CD4-positive, alpha-beta T cell (primary cell): ENCODE data around the gene FZR1. TPM values are rescaled to one million over a fixed set of nuclear protein-coding genes. Genes with fewer than 3 reads are reported as not detected.
A peak's percentile ranks its signal among the peaks of the same experiment; 100 is the strongest.

ENCODE experiments used
- ATAC-seq: fragments of 200-7000 bp; cut with Tn5 transposase; one replicate; pipeline ENCODE4 v1.10.0; 2022; ENCODE audit warnings: mild to moderate bottlenecking; ENCODE audit not compliant: poor library complexity
- CTCF ChIA-PET: fragments of 350-600 bp; sonication (Branson Sonifier 250); formaldehyde crosslinking; loops from one replicate; lab custom pipeline; 2021; ENCODE audit warnings: antibody characterized with exemption, inconsistent platforms; lab: Charles Lee
- POLR2A ChIA-PET: fragments of 350-600 bp; sonication (Branson Sonifier 250); formaldehyde crosslinking; loops from one replicate; lab custom pipeline; 2021; ENCODE audit warnings: antibody characterized with exemption, inconsistent platforms; lab: Charles Lee
- DNase-seq, 14 experiments: peaks; one replicate each; pipeline ENCODE4 v3.0.0-alpha.2; 2013 to 2020; ENCODE audit warnings: mixed read lengths in 2 of 14
- H3K27ac ChIP-seq, 2 donors: one replicate each; pipeline versions ENCODE4 v1.5.1 to v1.7.0; 2013; ENCODE audit warnings: low read length in 2 of 2, low read depth in 1 of 2, mild to moderate bottlenecking in 1 of 2
- H3K27me3 ChIP-seq, 2 experiments: 1 replicate in 1 of 2; 2 replicates in 1 of 2; pipeline versions ENCODE4 v1.6.1 to v1.7.0; 2013; ENCODE audit warnings: low read length in 2 of 2, control low read depth in 1 of 2, mild to moderate bottlenecking in 1 of 2, moderate library complexity in 1 of 2; ENCODE audit not compliant: insufficient read depth in 2 of 2, control insufficient read depth in 1 of 2
- H3K36me3 ChIP-seq: one replicate; pipeline ENCODE4 v1.6.1; 2013; ENCODE audit warnings: low read length, control low read depth; ENCODE audit not compliant: insufficient read depth
- H3K4me1 ChIP-seq: one replicate; pipeline ENCODE4 v1.6.1; 2013; ENCODE audit warnings: low read length, control low read depth; ENCODE audit not compliant: insufficient read depth
- H3K4me3 ChIP-seq: one replicate; pipeline ENCODE4 v1.5.1; 2013; ENCODE audit warnings: mild to moderate bottlenecking, low read length, moderate library complexity
- H3K9me3 ChIP-seq, 2 experiments: 1 replicate in 1 of 2; 2 replicates in 1 of 2; pipeline versions ENCODE4 v1.6.1 to v1.7.0; 2013; ENCODE audit warnings: low read length in 2 of 2, mild to moderate bottlenecking in 2 of 2, control low read depth in 1 of 2, moderate library complexity in 1 of 2; ENCODE audit not compliant: control insufficient read depth in 1 of 2, insufficient read depth in 1 of 2
- H3K27ac Mint-ChIP-seq: one replicate; pipeline ENCODE4 v1.8.0; 2020; ENCODE audit warnings: mixed read lengths
- H3K27me3 Mint-ChIP-seq: one replicate; pipeline ENCODE4 v1.8.0; 2021; ENCODE audit warnings: mixed read lengths
- H3K36me3 Mint-ChIP-seq: one replicate; pipeline ENCODE4 v1.8.0; 2021; ENCODE audit warnings: low read depth, mixed read lengths
- H3K4me1 Mint-ChIP-seq: one replicate; pipeline ENCODE4 v1.8.0; 2021; ENCODE audit warnings: low read depth, mixed read lengths
- H3K4me3 Mint-ChIP-seq: one replicate; pipeline ENCODE4 v1.8.0; 2020; ENCODE audit warnings: mild to moderate bottlenecking, mixed read lengths
- H3K9me3 Mint-ChIP-seq: one replicate; pipeline ENCODE4 v1.8.0; 2020; ENCODE audit warnings: mixed read lengths
- CTCF ChIP-seq: fragments of 200-600 bp; IDR thresholded peaks from one replicate; pipeline ENCODE4 v1.8.0; 2022; ENCODE audit warnings: antibody characterized with exemption, mild to moderate bottlenecking
- intact Hi-C, 2 experiments: fragments of 100-400 bp; cut with DNase I in 1 of 2; cut with micrococcal nuclease in 1 of 2; formaldehyde crosslinking; loops; one replicate each; pipeline versions ENCODE4 v1.15.1 to v1.9.0; 2023 to 2025; cut with DNase I, micrococcal nuclease
- total RNA-seq, 174 experiments: library from RNA in 2 of 174; stranded (reverse) in 2 of 174; gene quantifications; one replicate each; pipeline ENCODE4 v1.2.3 and lab custom pipeline; 2021 to 2026

Gene FZR1
- total RNA-seq, 2 experiments from 2014 or later = 109 to 116 TPM

- POLR2A ChIA-PET = no interaction called here
- Histone ChIP-seq H3K9me3 (peaks cover 0 to 10% of the 10 kb centered on the region in 2 experiments), H3K36me3 (peaks cover 52% of the 10 kb centered on the region), H3K27me3 (no peaks in the 10 kb centered on the region), H3K4me3 (no peak overlapping the region), H3K27ac (no peak overlapping the region), H3K4me1 (no peaks in the 10 kb centered on the region)
- no peak for ATAC-seq
- intact Hi-C loops = no loop called here
- Mint-ChIP-seq H3K4me1 (no peaks in the 10 kb centered on the region), H3K36me3 (peaks cover 56% of the 10 kb centered on the region), H3K27me3 (no peaks in the 10 kb centered on the region), H3K4me3 (no peak overlapping the region), H3K9me3 (no peaks in the 10 kb centered on the region), H3K27ac (no peak overlapping the region)
- DNase-seq = no peak
- no peak for TF ChIP-seq CTCF
- CTCF ChIA-PET = no interaction called here
Observed at GRCh38 chr19:3535563-3535965, 29.5 kb downstream of the FZR1 start.

GRCh38 chr19:3535981-3536380 is 29.9 kb downstream of the FZR1 start:
- intact Hi-C loops = no loop called here
- H3K36me3 ChIP-seq = peaks cover 48% of the 10 kb centered on the region
- ChIA-PET POLR2A (no interaction called here), CTCF (no interaction called here)
- H3K4me3 ChIP-seq = no peak overlapping the region
- no peaks in the 10 kb centered on the region for H3K4me1 ChIP-seq
- no peak overlapping the region for H3K27ac Mint-ChIP-seq
- H3K27me3 ChIP-seq = no peaks in the 10 kb centered on the region
- H3K9me3 Mint-ChIP-seq = no peaks in the 10 kb centered on the region
- no peaks in the 10 kb centered on the region for H3K4me1 Mint-ChIP-seq
- H3K27ac ChIP-seq = no peak overlapping the region
- H3K4me3 Mint-ChIP-seq = no peak overlapping the region
- no peaks in the 10 kb centered on the region for H3K27me3 Mint-ChIP-seq
- no peak for TF ChIP-seq CTCF
- DNase-seq = no peak
- H3K36me3 Mint-ChIP-seq = peaks cover 56% of the 10 kb centered on the region
- no peak for ATAC-seq
- H3K9me3 ChIP-seq = peaks cover 0 to 10% of the 10 kb centered on the region in 2 experiments

- ChIA-PET CTCF (interaction anchor here (0.5 kb wide), 1 partner anchor 767 kb away, joined by 3 read pairs; no protein-coding TSS in a partner anchor), POLR2A (interaction anchor here (0.6 kb wide), 1 partner anchor 54 kb away, joined by 3 read pairs; no protein-coding TSS in a partner anchor)
- Histone ChIP-seq H3K27ac (no peak overlapping the region), H3K9me3 (peaks cover 0 to 10% of the 10 kb centered on the region in 2 experiments), H3K36me3 (peaks cover 42% of the 10 kb centered on the region), H3K27me3 (no peaks in the 10 kb centered on the region), H3K4me1 (no peaks in the 10 kb centered on the region), H3K4me3 (no peak overlapping the region)
- Mint-ChIP-seq H3K9me3 (no peaks in the 10 kb centered on the region), H3K4me1 (no peaks in the 10 kb centered on the region), H3K27ac (no peak overlapping the region), H3K27me3 (no peaks in the 10 kb centered on the region), H3K4me3 (no peak overlapping the region), H3K36me3 (peaks cover 56% of the 10 kb centered on the region)
- ATAC-seq (no peak), DNase-seq (peak in 1 of 14 experiments; percentile 4)
- no peak for TF ChIP-seq CTCF
- intact Hi-C loops = no loop called here
Observed at GRCh38 chr19:3536429-3537100, 30.5 kb downstream of the FZR1 start.
